ENCODE data around the gene CLCN5. TPM values are rescaled to one million over a fixed set of nuclear protein-coding genes. Genes with fewer than 3 reads are reported as not detected.

Gene CLCN5
- total RNA-seq, 1 experiment from 2014 or later = 13.6 TPM

DNA sequence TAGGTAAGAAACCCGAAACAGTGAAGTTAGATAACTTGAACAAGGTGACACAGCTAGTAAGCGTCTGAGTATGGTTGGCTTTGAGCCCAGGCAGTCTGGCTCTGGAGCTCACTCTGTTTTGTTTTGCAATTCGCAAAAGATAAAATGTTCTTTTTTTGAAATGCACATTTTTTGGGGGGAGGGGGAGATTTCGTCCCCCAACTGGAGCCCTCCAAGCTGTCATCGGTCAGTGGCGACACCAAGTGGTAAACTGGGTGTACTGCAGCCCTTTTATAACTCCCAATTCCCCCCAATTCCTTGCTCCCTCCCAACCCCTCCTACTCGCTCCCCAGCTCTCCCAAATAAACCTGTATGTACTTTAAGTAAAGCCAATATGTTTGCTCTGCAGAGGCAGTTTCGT, 2.8 kb upstream of the CLCN5 start:
- Mint-ChIP-seq H3K27me3 (ENCODE audit: unreplicated experiment) (no peaks in the 10 kb centered on the region), H3K36me3 (ENCODE audit: insufficient read depth, unreplicated experiment) (peaks cover 13% of the 10 kb centered on the region), H3K27ac (ENCODE audit: unreplicated experiment) (no peak overlapping the region), H3K4me3 (ENCODE audit: low read depth, unreplicated experiment) (no peak overlapping the region), H3K9me3 (ENCODE audit: low read depth, unreplicated experiment) (no peaks in the 10 kb centered on the region), H3K4me1 (ENCODE audit: low read depth, unreplicated experiment) (peaks cover 4% of the 10 kb centered on the region)
- peak; percentile 29 for DNase-seq
- intact Hi-C loops (cut with micrococcal nuclease; ENCODE audit: unreplicated experiment) = no loop called here
- CTCF ChIA-PET = interaction anchor here (1.5 to 2.2 kb wide), 2 partner anchors 35 to 162 kb away, joined by 4 to 7 read pairs; no protein-coding TSS in a partner anchor
- no TSS peak for BruUV-seq (replicated peaks)
- TF ChIP-seq, protein P1, sequence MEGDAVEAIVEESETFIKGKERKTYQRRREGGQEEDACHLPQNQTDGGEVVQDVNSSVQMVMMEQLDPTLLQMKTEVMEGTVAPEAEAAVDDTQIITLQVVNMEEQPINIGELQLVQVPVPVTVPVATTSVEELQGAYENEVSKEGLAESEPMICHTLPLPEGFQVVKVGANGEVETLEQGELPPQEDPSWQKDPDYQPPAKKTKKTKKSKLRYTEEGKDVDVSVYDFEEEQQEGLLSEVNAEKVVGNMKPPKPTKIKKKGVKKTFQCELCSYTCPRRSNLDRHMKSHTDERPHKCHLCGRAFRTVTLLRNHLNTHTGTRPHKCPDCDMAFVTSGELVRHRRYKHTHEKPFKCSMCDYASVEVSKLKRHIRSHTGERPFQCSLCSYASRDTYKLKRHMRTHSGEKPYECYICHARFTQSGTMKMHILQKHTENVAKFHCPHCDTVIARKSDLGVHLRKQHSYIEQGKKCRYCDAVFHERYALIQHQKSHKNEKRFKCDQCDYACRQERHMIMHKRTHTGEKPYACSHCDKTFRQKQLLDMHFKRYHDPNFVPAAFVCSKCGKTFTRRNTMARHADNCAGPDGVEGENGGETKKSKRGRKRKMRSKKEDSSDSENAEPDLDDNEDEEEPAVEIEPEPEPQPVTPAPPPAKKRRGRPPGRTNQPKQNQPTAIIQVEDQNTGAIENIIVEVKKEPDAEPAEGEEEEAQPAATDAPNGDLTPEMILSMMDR (IDR thresholded peaks at IDR 0.05; ENCODE audit: unreplicated experiment) = peak; percentile 76

DNA sequence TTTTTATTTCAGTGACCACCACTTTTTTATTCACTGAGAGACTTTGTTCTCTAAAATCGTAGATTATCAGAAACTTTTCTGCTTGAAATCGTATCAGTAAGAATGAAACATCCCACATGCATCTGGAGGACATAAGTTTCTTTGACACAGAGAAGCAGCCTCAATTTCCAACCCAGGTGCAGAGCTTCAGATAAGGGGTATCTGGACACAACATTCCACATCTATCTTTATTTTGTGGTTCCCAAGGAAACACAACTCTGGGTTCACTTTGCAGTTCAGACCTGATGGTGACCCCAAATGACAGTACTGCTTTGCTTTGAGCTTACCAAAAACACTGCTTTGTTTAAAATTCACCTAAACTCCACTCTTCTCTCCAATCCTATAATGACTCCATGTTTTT, 1.3 kb upstream of the CLCN5 start:
- H3K36me3 Mint-ChIP-seq (ENCODE audit: insufficient read depth, unreplicated experiment) = peaks cover 13% of the 10 kb centered on the region

DNA sequence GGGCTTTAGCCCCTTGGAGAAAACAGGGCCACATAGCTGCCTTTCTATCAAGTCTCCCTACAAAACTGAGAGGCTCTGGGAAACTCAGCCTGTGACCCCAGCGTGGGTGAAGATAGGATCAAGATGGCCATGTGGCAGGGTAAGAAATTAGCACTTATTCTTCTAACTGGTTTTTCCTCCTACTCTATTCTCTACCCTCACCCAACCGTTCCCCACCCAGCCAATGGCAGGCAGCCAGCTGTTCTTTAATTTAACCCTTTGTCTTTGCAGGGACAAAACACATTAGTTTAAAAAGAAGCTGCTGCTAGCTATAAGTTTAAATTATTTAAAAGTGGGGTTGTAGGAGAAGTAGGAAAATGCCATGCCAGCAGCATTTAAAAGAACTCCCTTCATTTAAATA, 2.8 kb downstream of the CLCN5 start:
- CTCF ChIA-PET = no interaction called here
- no TSS peak for BruUV-seq (replicated peaks)
- intact Hi-C loops (cut with micrococcal nuclease; ENCODE audit: unreplicated experiment) = no loop called here
- peaks cover 13% of the 10 kb centered on the region for H3K36me3 Mint-ChIP-seq (ENCODE audit: insufficient read depth, unreplicated experiment)
- no peak overlapping the region for H3K4me3 Mint-ChIP-seq (ENCODE audit: low read depth, unreplicated experiment)
- H3K9me3 Mint-ChIP-seq (ENCODE audit: low read depth, unreplicated experiment) = no peaks in the 10 kb centered on the region
- H3K27me3 Mint-ChIP-seq (ENCODE audit: unreplicated experiment) = no peaks in the 10 kb centered on the region
- peaks cover 30% of the 10 kb centered on the region for H3K4me1 Mint-ChIP-seq (ENCODE audit: low read depth, unreplicated experiment)
- no peak overlapping the region for H3K27ac Mint-ChIP-seq (ENCODE audit: unreplicated experiment)
- TF ChIP-seq, protein P1 (IDR thresholded peaks at IDR 0.05; ENCODE audit: unreplicated experiment) = no peak
- no peak for DNase-seq

More for the DNA sequence above, 1.3 kb upstream of the CLCN5 start:
- TF ChIP-seq, protein P1 (IDR thresholded peaks at IDR 0.05; ENCODE audit: unreplicated experiment) = no peak
- no TSS peak for BruUV-seq (replicated peaks)
- Mint-ChIP-seq H3K4me1 (ENCODE audit: low read depth, unreplicated experiment) (peaks cover 10% of the 10 kb centered on the region), H3K4me3 (ENCODE audit: low read depth, unreplicated experiment) (no peak overlapping the region), H3K9me3 (ENCODE audit: low read depth, unreplicated experiment) (no peaks in the 10 kb centered on the region), H3K27ac (ENCODE audit: unreplicated experiment) (no peak overlapping the region), H3K27me3 (ENCODE audit: unreplicated experiment) (no peaks in the 10 kb centered on the region)
- CTCF ChIA-PET = interaction anchor here (1.4 kb wide), 1 partner anchor 74 kb away, joined by 4 read pairs; no protein-coding TSS in a partner anchor
- no peak for DNase-seq
- intact Hi-C loops (cut with micrococcal nuclease; ENCODE audit: unreplicated experiment) = no loop called here

DNA sequence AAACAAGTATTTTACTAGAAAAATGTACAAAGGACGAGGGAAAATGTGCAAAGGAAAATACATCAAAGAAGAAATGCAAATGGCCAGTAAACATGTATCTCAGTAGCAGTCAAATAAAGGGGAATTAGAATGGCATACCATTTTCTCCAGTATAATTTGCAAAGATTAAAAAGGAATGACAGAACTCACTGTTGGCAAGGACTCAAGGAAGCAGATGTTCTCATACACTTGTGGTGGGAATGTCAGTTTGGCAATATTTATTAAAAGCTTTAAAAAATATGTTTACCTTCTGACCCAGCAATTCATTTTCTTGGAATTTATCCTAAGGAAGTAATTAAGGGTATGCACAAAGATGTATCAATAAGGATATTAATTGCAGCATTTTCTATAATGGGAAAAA, 7.6 kb downstream of the CLCN5 start:
- intact Hi-C loops (cut with micrococcal nuclease; ENCODE audit: unreplicated experiment) = no loop called here
- CTCF ChIA-PET = no interaction called here

More for the DNA sequence above, 7.6 kb downstream of the CLCN5 start:
- TF ChIP-seq, protein P1 (IDR thresholded peaks at IDR 0.05; ENCODE audit: unreplicated experiment) = no peak
- H3K4me1 Mint-ChIP-seq (ENCODE audit: low read depth, unreplicated experiment) = peaks cover 36% of the 10 kb centered on the region
- H3K9me3 Mint-ChIP-seq (ENCODE audit: low read depth, unreplicated experiment) = no peaks in the 10 kb centered on the region
- no peak for DNase-seq
- H3K27ac Mint-ChIP-seq (ENCODE audit: unreplicated experiment) = no peak overlapping the region
- no TSS peak for BruUV-seq (replicated peaks)
- no peaks in the 10 kb centered on the region for H3K36me3 Mint-ChIP-seq (ENCODE audit: insufficient read depth, unreplicated experiment)
- no peak overlapping the region for H3K4me3 Mint-ChIP-seq (ENCODE audit: low read depth, unreplicated experiment)
- H3K27me3 Mint-ChIP-seq (ENCODE audit: unreplicated experiment) = no peaks in the 10 kb centered on the region

Data from Calu3 (cell line).